ENCODE measurements around the gene ZMYND11.

ZMYND11 gene

DNA sequence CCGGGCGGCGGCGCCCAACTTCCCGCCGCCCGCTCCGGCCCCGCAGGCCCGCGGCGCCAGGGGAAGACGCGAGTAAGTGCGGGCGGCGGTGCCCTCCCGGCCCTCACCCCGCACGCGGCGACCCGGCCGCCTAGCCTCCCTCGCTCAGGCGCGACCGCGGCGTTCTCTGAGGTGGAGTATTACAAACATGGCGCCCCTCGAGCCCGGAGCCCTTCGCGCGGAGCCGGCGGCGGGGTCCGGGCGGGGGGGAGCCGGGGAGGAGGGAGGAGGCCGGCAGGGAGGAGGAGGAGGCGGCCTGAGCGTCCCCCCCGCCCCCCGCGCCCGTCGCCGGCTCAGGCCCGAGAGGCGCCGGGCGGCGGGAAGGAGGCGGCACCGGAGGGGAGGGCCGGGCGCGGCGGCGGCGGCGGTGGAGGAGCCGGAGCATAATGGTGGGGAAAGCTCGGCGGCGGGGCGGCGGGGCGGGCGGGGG is at the start of gene ZMYND11:
Gene ZMYND11 (plus strand): TSS at position 324 of the 469 bp plus-strand sequence. CDS start 44,558 bp downstream, outside the sequence.
- Histone ChIP-seq H3K9ac (peak within 1 kb of the TSS; percentile 96 to 100 (median 99)), H3K4me2 (peak within 1 kb of the TSS; percentile 93 to 100 (median 98)), H3K4me3 (peak within 1 kb of the TSS; percentile 72 to 87 (median 81)), H3K9me3 (replicated peaks in 1 of 11) (no peaks in the 10 kb centered on the region), H3K36me3 (no peaks in the 10 kb centered on the region), H3K27ac (peak within 1 kb of the TSS; percentile 96 to 99 (median 97)), H4K20me1 (peaks cover 37 to 47% (median 40%) of the 10 kb centered on the region in 11 experiments), H3K4me1 (peaks cover 19 to 32% (median 22%) of the 10 kb centered on the region in 10 experiments), H3K27me3 (peaks cover 11 to 33% (median 15%) of the 10 kb centered on the region in 11 experiments; a peak in 16 of 22 replicates)
- TF ChIP-seq Cebpa-rat (IDR thresholded peaks at IDR 0.05), result no peak

DNA sequence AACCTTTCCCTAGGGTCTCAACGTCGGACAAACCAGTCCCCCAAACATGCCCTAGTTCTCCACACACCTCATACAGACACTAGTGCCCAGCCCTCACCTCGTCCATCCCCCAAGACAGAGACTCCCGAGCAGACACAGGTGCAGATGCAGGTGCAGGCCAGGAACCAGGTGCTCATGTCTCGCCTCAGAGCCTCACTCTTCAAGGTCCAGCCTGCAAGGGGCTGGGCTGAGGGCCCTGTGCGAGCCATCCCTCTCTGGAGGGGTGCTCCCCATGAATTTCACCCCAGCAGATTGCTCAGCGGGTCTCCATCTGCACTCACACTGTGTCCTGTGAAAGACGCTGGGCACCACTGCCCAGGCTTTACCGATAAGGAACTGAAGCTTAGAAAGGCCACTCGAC is 49.2 kb upstream of the ZMYND11 start:
- no peaks in the 10 kb centered on the region for H4K20me1 ChIP-seq
- H3K4me1 ChIP-seq, result 0 out of 20 replicates have a peak, but pooled peaks cover 0 to 4% (median 0%) of the 10 kb centered on the region in 10 experiments
- H3K4me3 ChIP-seq, result no peak overlapping the region
- no peaks in the 10 kb centered on the region for H3K36me3 ChIP-seq
- H3K9ac ChIP-seq, result no peak overlapping the region
- H3K27ac ChIP-seq, result no peak overlapping the region
- TF ChIP-seq Cebpa-rat (IDR thresholded peaks at IDR 0.05), result no peak
- no peaks in the 10 kb centered on the region for H3K9me3 ChIP-seq (replicated peaks in 1 of 11)
- H3K27me3 ChIP-seq, result no peaks in the 10 kb centered on the region
- H3K4me2 ChIP-seq, result no peak overlapping the region

DNA sequence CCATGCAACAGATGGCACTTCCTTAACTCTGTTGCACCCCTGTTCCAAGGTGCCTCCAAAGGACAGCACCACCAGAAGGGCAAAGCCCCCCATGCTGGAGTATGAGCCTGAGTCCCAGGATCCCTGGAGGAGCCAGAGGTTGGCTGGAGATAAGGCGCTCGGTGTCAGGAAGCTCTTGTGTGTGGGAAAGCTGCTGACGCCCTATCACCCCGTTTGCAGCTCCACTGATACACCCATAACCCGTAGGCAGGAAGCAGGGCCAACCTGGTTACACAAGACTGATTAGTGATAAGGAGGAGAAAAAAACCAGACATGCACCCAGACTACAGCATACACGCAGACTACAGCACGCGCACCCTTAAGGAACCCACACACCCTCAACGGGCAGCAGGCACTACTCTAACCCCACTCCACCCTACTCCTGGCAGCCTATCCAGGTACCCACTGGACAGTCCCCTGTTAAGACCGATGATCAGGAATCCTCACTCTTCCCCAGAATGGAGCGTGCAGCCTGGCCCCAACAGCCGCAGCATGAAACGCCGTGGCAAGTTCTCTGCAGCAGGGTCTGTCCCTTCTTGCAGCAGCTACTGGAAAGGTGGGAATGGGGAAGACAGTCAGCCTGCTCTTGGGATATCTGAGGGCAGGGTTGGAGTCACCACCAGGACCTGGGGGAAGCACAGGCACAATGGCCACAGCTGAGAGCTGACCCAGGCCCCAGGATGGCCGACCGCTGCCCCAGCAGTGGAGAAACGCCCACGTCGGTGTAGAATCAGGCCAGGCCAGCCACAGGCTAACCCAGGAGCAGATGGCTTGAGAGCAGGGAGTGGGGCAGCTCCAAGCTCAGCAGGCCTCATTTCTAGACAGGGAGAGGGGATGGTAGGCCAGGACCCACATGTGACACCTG is 47.8 kb upstream of the ZMYND11 start:
- Histone ChIP-seq H3K27ac (no peak overlapping the region), H3K36me3 (no peaks in the 10 kb centered on the region), H4K20me1 (no peaks in the 10 kb centered on the region), H3K27me3 (no peaks in the 10 kb centered on the region), H3K4me1 (0 out of 20 replicates have a peak, but pooled peaks cover 0 to 5% (median 0%) of the 10 kb centered on the region in 10 experiments), H3K9me3 (replicated peaks in 1 of 11) (peaks cover 0 to 12% (median 0%) of the 10 kb centered on the region in 11 experiments; a peak in 3 of 22 replicates), H3K9ac (no peak overlapping the region), H3K4me3 (no peak overlapping the region), H3K4me2 (no peak overlapping the region)
- no peak for TF ChIP-seq Cebpa-rat (IDR thresholded peaks at IDR 0.05)

DNA sequence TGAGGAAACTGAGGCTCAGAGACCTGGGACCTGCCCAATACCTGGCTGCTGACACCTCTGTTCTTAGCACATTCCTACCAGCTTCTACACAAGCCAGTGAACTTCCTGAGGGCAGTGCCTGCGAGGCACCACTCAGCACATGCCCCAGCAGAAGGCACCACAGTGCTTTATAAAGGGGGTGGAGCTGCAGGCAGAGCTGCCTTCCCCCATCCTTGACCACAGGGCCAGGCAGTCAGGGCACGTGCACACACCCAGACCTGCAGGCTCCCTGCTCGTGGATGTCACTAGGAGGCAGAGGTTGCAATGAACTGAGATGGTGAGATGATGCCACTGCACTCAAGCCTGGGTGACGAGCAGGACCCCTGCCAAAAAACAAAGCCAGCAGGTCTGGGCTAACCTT is 47.0 kb upstream of the ZMYND11 start:
- H4K20me1 ChIP-seq, result no peaks in the 10 kb centered on the region
- no peak for TF ChIP-seq Cebpa-rat (IDR thresholded peaks at IDR 0.05)
- H3K9me3 ChIP-seq (replicated peaks in 1 of 11), result peaks cover 0 to 12% (median 0%) of the 10 kb centered on the region in 11 experiments; a peak in 3 of 22 replicates
- H3K9ac ChIP-seq, result no peak overlapping the region
- H3K4me2 ChIP-seq, result no peak overlapping the region
- no peak overlapping the region for H3K4me3 ChIP-seq
- H3K27ac ChIP-seq, result no peak overlapping the region
- H3K36me3 ChIP-seq, result no peaks in the 10 kb centered on the region
- H3K4me1 ChIP-seq, result 0 out of 20 replicates have a peak, but pooled peaks cover 0 to 8% (median 0%) of the 10 kb centered on the region in 10 experiments
- H3K27me3 ChIP-seq, result no peaks in the 10 kb centered on the region

DNA sequence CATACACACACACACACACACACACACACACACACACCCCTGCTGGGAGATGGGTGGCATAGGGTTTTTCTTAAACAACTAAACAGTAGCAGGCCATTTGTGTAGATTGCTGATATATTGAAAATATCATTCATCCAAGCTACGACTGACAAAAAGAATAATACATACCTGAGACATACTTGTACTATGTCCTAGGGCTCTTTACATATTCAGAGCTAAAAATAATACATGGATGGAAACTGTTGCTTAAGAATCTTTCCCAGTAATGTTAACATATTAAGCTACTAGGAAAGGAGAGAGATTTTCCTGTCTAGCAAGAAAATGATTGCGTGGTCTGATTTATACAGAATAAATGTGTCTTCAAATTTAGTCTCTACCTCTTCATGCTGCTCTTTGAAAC is 46.0 kb upstream of the ZMYND11 start:
- 0 out of 20 replicates have a peak, but pooled peaks cover 0 to 8% (median 0%) of the 10 kb centered on the region in 10 experiments for H3K4me1 ChIP-seq
- H3K36me3 ChIP-seq, result no peaks in the 10 kb centered on the region
- TF ChIP-seq Cebpa-rat (IDR thresholded peaks at IDR 0.05), result no peak
- H3K27ac ChIP-seq, result no peak overlapping the region
- H3K4me2 ChIP-seq, result no peak overlapping the region
- no peak overlapping the region for H3K9ac ChIP-seq
- no peaks in the 10 kb centered on the region for H4K20me1 ChIP-seq
- H3K9me3 ChIP-seq (replicated peaks in 1 of 11), result peaks cover 2 to 15% (median 3%) of the 10 kb centered on the region in 11 experiments; a peak in 17 of 22 replicates
- H3K4me3 ChIP-seq, result no peak overlapping the region
- H3K27me3 ChIP-seq, result no peaks in the 10 kb centered on the region

DNA sequence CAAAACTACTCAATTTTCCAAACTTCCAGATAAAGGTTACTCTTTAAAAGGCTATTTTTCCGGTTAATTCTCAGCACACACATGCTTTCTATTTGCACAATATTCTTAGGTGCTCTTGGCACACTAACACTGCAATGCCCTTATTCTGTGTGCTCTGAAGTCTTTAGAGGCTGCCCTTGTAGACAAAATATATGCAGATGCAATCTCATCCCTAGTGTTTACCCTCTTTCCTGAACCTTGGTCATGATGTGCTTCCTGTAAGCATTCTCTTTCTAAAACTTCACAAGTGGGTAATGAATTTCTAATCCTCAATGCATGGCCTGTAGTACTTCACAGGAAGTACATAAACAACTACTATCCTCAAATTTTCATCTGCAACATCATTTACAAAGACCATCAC is 45.1 kb upstream of the ZMYND11 start:
- Histone ChIP-seq H3K4me2 (no peak overlapping the region), H3K4me1 (0 out of 20 replicates have a peak, but pooled peaks cover 0 to 8% (median 0%) of the 10 kb centered on the region in 10 experiments)

DNA sequence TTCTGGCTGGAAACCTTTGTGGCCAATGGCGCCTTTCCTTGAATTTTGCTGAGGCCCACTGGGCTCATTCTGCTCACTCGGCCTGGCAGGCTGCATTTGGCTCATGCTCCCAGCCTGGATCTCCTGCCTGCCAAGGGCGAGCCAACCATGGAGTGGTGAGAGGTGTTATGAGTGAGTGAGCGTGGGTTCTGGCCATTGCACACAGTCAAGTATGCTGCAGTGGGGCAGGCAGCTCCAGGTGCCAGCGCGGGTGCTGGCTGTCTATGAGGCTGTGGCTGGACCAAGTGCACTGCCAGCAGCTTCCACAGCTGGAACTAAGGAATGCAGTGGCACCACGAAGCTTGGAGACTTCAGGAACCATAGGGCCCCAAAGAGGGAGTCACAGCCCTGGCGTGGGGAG is 43.9 kb upstream of the ZMYND11 start:
- H3K9me3 ChIP-seq (replicated peaks in 1 of 11), result peaks cover 23 to 36% (median 24%) of the 10 kb centered on the region in 11 experiments
- no peak overlapping the region for H3K4me3 ChIP-seq
- H3K9ac ChIP-seq, result no peak overlapping the region
- H3K36me3 ChIP-seq, result peaks cover 0 to 6% (median 0%) of the 10 kb centered on the region in 11 experiments; a peak in 2 of 22 replicates
- no peaks in the 10 kb centered on the region for H4K20me1 ChIP-seq
- H3K27me3 ChIP-seq, result no peaks in the 10 kb centered on the region
- H3K4me1 ChIP-seq, result 0 out of 20 replicates have a peak, but pooled peaks cover 0 to 8% (median 0%) of the 10 kb centered on the region in 10 experiments
- H3K4me2 ChIP-seq, result no peak overlapping the region
- TF ChIP-seq Cebpa-rat (IDR thresholded peaks at IDR 0.05), result no peak
- H3K27ac ChIP-seq, result no peak overlapping the region

More for the DNA sequence above, 45.1 kb upstream of the ZMYND11 start:
- H3K27me3 ChIP-seq, result no peaks in the 10 kb centered on the region
- H3K36me3 ChIP-seq, result no peaks in the 10 kb centered on the region
- peaks cover 11 to 24% (median 12%) of the 10 kb centered on the region in 11 experiments for H3K9me3 ChIP-seq (replicated peaks in 1 of 11)
- H3K27ac ChIP-seq, result no peak overlapping the region
- H4K20me1 ChIP-seq, result no peaks in the 10 kb centered on the region
- H3K4me3 ChIP-seq, result no peak overlapping the region
- TF ChIP-seq Cebpa-rat (IDR thresholded peaks at IDR 0.05), result no peak
- no peak overlapping the region for H3K9ac ChIP-seq

DNA sequence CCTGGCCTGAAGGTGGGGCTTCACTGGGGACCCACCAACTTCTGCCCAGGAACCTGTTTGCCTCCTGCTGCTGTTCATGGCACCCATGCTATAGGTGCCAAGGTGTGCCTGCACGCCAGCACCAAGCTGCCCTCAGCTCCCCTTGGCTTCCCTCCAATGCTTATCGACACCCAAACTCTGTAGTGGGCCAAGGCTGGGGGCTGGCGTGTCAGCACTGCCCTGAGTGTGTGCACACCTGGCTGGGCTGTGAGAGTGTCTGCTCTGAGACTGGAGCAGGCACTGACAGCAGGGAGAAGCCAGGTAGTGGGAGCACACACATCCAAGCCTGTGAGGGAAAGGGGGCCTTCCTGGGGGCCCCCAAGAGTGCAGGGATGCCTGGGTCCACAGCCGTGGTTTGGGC is 43.1 kb upstream of the ZMYND11 start:
- Histone ChIP-seq H3K27ac (no peak overlapping the region), H3K9me3 (replicated peaks in 1 of 11) (peaks cover 31 to 44% (median 32%) of the 10 kb centered on the region in 11 experiments), H3K36me3 (peaks cover 0 to 10% (median 0%) of the 10 kb centered on the region in 11 experiments; a peak in 2 of 22 replicates), H3K4me3 (no peak overlapping the region), H3K9ac (no peak overlapping the region), H3K4me1 (0 out of 20 replicates have a peak, but pooled peaks cover 0 to 8% (median 0%) of the 10 kb centered on the region in 10 experiments), H3K27me3 (no peaks in the 10 kb centered on the region), H4K20me1 (no peaks in the 10 kb centered on the region), H3K4me2 (no peak overlapping the region)
- no peak for TF ChIP-seq Cebpa-rat (IDR thresholded peaks at IDR 0.05)

DNA sequence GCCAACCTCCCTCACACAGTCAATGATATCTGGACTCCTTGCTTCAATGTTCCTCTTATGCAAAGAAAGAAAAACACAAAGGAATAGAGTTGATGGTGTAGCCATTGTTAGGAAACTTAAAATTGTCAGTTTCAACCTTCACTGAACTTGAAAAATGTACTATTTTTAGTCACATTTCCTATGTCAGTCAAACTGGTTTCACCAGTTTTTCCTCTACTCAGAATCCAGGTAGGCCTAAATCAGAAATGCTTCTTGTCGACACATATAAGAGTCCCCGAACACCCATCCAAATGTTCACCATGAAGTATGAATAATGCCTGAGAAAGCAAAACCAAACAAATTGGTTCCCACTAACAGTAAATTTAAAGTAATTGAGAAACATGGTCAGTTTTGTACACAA is 42.4 kb upstream of the ZMYND11 start:
- Histone ChIP-seq H4K20me1 (no peaks in the 10 kb centered on the region), H3K27me3 (no peaks in the 10 kb centered on the region), H3K9ac (no peak overlapping the region), H3K9me3 (replicated peaks in 1 of 11) (peaks cover 38 to 51% (median 39%) of the 10 kb centered on the region in 11 experiments), H3K36me3 (peaks cover 0 to 10% (median 0%) of the 10 kb centered on the region in 11 experiments; a peak in 2 of 22 replicates), H3K4me3 (no peak overlapping the region), H3K4me1 (0 out of 20 replicates have a peak, but pooled peaks cover 0 to 8% (median 0%) of the 10 kb centered on the region in 10 experiments), H3K4me2 (no peak overlapping the region), H3K27ac (no peak overlapping the region)
- no peak for TF ChIP-seq Cebpa-rat (IDR thresholded peaks at IDR 0.05)

Data from BLaER1 treated with 17β-estradiol and CSF1 and Interleukin-3, amounts not matched to agents 10 nM and 100 nM (cell line).